HL-60 (cell line): ENCODE measurements around the gene FAM136A.
"Not testable (repeated sequence)": the region's sequence is repeated elsewhere in the genome, so short reads cannot be mapped to it uniquely, and the experiment has no call there.

Source experiments
- DNase-seq, 2 experiments: peaks; one replicate each; pipeline ENCODE4 v3.0.0-alpha.2; 2010 to 2020; ENCODE audit warnings: low read depth in 1 of 2, low spot score in 1 of 2
- H3K27ac ChIP-seq: fragments of 250-450 bp; sonication (Bioruptor Pico); replicated peaks from 2 replicates; pipeline ENCODE4 v1.5.1; 2020; ENCODE audit warnings: mild to moderate bottlenecking, moderate library complexity
- H3K27me3 ChIP-seq: fragments of 250-450 bp; sonication (Bioruptor Pico); 2 replicates; pipeline ENCODE4 v1.5.1; 2021; ENCODE audit warnings: mild to moderate bottlenecking, moderate library complexity; ENCODE audit not compliant: insufficient read depth, poor library complexity, severe bottlenecking
- H3K4me3 ChIP-seq: replicated peaks from 2 replicates; pipeline ENCODE4 v1.5.1; 2011; ENCODE audit warnings: mild to moderate bottlenecking, control low read depth, low read length; ENCODE audit not compliant: insufficient read depth
- CTCF ChIP-seq: IDR thresholded peaks from one replicate; pipeline ENCODE4 v1.5.1; 2011; ENCODE audit warnings: low read length, control low read depth, inconsistent platforms; ENCODE audit not compliant: insufficient read depth
- GABPA ChIP-seq: IDR thresholded peaks from 2 replicates; pipeline ENCODE4 v1.6.1; 2012; ENCODE audit warnings: low read depth
- POLR2AphosphoS5 ChIP-seq: IDR thresholded peaks from 2 replicates; pipeline ENCODE4 v1.6.1; 2012; ENCODE audit warnings: low read depth
- REST ChIP-seq: IDR thresholded peaks from 2 replicates; pipeline ENCODE4 v1.6.1; 2012; ENCODE audit warnings: low read depth; ENCODE audit not compliant: insufficient replicate concordance
- SPI1 ChIP-seq: IDR thresholded peaks from 2 replicates; pipeline ENCODE4 v1.6.1; 2012; ENCODE audit warnings: low read depth, mild to moderate bottlenecking, borderline replicate concordance

FAM136A gene

GRCh38 chr2:70303186-70303585 lies 1.3 kb upstream of the FAM136A start:
- TF ChIP-seq GABPA, result no peak
- TF ChIP-seq CTCF, result no peak
- TF ChIP-seq REST, result no peak
- TF ChIP-seq POLR2AphosphoS5, result no peak
- TF ChIP-seq SPI1, result no peak
- Histone ChIP-seq H3K4me3 (no peak overlapping the region), H3K27ac (no peak overlapping the region), H3K27me3 (no peaks in the 10 kb centered on the region)
- no peak for DNase-seq

- H3K4me3 ChIP-seq, result peak overlapping the region; percentile 94
- H3K27me3 ChIP-seq, H3K27ac ChIP-seq, DNase-seq: not testable (repeated sequence)
These were observed 304 bp upstream of the FAM136A start for GRCh38 chr2:70302195-70302546.

- Histone ChIP-seq H3K27me3 (no peaks in the 10 kb centered on the region), H3K4me3 (peak overlapping the region; percentile 94), H3K27ac (peak overlapping the region; percentile 94)
- TF ChIP-seq SPI1, result no peak
- no peak for TF ChIP-seq GABPA
- peak; percentile 23 for TF ChIP-seq CTCF
- no peak for TF ChIP-seq REST
- no peak for DNase-seq
These were observed 1.0 kb downstream of the FAM136A start for GRCh38 chr2:70300771-70301343.

- DNase-seq, H3K27me3 ChIP-seq, H3K27ac ChIP-seq, H3K4me3 ChIP-seq: not testable (repeated sequence)
These were observed 4.0 kb downstream of the FAM136A start for GRCh38 chr2:70297828-70298227.

GRCh38 chr2:70283500-70284191 lies 18.2 kb downstream of the FAM136A start:
- no peak overlapping the region for H3K4me3 ChIP-seq
- H3K27ac ChIP-seq, result no peak overlapping the region
- no peak for DNase-seq
- H3K27me3 ChIP-seq, result no peaks in the 10 kb centered on the region
- no peak for TF ChIP-seq SPI1
- TF ChIP-seq CTCF, result no peak
- TF ChIP-seq POLR2AphosphoS5, result no peak
- no peak for TF ChIP-seq REST
- no peak for TF ChIP-seq GABPA
